ENCODE measurements around the gene SSU72.
"Not testable (repeated sequence)": the region's sequence is repeated elsewhere in the genome, so short reads cannot be mapped to it uniquely, and the experiment has no call there.

Gene SSU72

GRCh38 chr1:1541956-1542765 is 32.5 kb downstream of the SSU72 start:
- no peak for DNase-seq (ENCODE audit: low read depth, low spot score)

DNA sequence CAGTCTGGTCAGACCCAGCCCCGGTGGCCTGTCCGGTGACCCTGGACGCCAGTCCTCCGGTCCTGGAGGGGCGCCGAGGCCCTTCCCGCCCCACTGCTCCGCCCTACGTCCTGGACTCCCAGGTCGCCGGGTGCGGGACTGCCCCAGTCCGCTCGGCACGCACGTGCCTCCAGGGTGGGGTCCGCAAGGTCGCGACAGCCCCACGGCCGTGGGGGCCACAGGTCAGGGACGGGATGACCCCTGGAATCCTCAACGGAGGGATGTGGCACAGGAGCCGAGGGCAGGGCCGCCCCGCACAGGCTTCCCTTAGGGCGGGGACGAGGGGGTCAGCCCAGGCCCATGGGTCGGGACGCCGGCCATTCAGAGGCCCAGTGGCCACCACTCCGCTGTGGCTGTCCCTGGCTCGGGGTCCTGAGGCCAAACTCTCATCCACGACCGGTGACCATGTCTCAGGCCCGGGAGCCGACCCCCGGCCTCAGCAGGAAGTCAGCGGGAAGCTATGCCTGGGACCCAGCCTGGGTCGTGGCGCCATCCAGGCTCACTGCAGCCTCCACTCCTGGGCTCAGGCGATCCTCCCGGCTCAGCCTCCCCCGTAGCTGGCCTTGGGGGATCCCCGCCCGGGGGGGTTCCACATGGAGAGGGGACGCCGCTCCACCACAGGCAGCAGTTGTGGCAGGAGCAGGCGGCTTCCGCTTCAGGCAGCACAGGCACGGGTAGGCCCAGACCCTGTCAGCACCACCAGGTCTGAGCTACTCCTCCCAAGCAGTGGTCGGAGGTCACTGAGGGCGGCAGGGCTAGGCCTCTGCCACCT is 33.6 kb downstream of the SSU72 start:
- DNase-seq (ENCODE audit: low read depth, low spot score) = no peak

- peak; percentile 92 for DNase-seq (ENCODE audit: low read depth, low spot score)
Observed at GRCh38 chr1:1540090-1540817, 34.4 kb downstream of the SSU72 start, which contains the start of gene TMEM240. Gene TMEM240, minus strand, starts transcription at chr1:1540624. Its CDS starts 278 bp downstream, at chr1:1540346.

GRCh38 chr1:1539310-1540089 is 35.2 kb downstream of the SSU72 start:
- peak; percentile 70 for DNase-seq (ENCODE audit: low read depth, low spot score)

DNA sequence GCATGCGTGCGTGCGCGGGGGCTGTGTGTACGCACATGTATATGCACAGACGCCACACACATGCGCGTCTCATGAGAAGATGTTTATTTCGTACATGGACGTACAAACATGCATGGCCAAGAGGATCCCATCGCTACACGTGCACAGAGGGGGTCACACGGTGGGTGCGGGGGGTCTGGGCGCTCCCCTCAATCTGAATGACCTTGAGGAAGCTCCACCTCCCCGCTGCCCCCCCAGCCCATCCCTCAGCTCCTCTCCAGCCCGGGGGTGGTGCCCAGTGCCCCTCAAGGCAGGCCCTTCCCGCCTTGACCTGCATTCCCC is 35.7 kb downstream of the SSU72 start:
- no peak for DNase-seq (ENCODE audit: low read depth, low spot score)

DNA sequence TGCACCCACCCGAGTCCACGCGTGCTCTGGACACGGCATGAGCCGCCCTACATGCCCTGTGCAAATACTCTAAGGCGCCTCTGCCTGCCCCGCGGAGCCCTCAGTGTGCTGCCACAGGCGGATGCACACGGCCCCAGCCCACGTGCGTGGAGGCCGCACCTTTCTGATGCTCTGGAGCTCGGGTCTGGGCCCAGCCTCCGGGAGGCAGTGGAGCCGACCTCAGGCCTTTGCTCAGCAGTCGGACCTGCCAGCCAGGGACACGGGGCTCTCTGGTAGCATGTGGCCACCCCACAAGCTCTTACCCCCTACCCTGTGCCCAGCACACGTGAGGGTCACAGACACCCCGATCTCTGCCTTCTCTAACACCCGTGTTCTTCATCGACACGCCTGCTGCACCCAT is 36.3 kb downstream of the SSU72 start:
- no peak for DNase-seq (ENCODE audit: low read depth, low spot score)

DNA sequence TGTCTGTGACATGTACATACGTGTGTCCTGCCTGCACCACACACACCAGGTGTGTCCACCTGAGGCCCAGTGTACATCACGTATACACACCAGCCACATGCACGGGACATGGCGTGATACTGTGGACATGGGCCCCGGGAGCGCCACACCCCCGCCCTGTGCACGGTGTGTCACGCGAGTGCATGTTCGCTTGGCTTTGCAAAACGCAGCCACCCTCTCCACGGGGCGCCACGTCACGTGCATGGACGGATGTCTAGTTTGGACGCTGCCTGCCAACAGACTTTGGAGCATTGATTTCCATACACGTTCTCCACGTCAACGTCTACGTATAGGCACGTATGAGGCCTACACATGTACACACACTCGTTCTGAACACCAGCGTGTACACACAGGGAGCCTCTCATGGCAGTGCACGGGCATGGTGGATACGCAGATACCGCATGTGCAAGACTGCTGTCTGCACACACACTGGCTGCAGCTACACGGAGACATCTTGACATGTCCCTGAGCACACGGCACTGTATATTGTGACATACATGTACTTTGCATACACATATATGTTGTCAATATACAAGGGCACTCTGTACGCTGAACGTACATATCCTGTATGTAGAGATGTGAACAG is 36.9 kb downstream of the SSU72 start:
- no peak for DNase-seq (ENCODE audit: low read depth, low spot score)

DNA sequence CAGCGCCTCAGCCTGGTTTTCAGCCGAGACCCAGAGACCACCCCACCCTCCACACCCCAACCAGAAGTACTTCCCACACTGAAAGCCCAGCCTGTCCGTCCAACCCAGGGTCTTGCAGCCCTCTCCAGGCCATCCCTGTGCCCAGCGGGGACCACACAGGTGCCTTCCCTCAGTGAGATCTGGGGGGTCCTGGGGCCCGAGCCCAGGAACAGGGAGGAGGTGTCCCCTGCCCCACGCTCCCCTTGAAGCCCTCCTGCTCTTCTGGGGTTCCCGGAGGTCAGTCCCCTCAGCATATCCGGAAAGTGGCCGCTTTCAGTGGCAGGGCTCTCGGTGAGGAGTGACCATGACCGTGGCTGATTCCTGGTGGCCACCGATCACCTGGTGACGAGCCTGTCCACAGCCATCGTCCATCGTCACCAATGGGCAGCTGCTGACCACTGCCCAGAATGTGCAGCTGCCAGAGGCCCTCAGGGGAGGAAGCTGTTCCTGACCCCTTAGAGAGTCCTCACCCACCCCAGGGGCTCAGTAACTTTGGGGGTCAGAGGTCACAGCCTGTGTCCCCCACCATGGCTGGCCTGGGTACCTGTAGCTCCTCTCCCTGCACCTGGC is 37.6 kb downstream of the SSU72 start:
- DNase-seq (ENCODE audit: low read depth, low spot score) = no peak

GRCh38 chr1:1536019-1536937 is 38.4 kb downstream of the SSU72 start:
- no peak for DNase-seq (ENCODE audit: low read depth, low spot score)

GRCh38 chr1:1535201-1536018 is 39.3 kb downstream of the SSU72 start:
- DNase-seq (ENCODE audit: low read depth, low spot score) = no peak

- no peak for DNase-seq (ENCODE audit: low read depth, low spot score)
Observed at GRCh38 chr1:1534401-1535154, 40.1 kb downstream of the SSU72 start.

- not testable (repeated sequence) for DNase-seq (ENCODE audit: low read depth, low spot score)
Observed at GRCh38 chr1:1533894-1534291, 40.8 kb downstream of the SSU72 start.

DNA sequence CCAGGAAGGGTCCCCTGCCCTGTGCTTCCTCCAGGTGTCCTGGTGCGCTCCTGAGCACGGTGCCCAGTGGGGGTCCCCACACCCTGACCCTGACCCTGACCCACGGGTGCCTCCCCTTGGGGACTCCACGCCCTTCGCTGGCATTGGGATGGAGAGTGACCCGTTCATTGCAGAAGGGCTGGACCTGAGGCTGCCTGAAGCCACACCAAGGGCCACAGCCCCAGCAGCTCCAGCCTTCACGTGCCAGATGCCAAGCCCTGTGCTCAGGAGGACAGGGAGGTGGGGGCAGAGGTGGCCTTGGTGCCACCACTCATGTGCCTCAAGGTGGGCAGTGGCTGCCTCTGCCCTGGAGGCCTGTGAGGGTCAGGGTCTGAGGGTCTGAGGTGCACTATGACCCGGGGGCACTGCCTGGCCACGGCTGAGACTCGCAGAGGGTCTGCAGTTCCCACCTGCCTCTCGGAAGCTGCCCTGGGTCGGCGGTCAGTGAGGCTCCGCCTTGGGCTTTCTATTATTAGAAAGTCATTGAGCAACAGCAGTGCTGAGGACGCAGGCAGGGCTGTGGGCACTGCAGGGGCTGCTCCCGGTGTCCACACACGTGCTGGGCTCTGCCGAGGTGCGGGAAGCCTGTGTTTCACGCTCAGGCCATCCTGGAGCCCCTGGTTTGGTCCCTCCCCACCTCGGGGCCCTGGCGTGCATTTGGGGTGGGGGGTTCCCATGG is 41.3 kb downstream of the SSU72 start:
- not testable (repeated sequence) for DNase-seq (ENCODE audit: low read depth, low spot score)

DNA sequence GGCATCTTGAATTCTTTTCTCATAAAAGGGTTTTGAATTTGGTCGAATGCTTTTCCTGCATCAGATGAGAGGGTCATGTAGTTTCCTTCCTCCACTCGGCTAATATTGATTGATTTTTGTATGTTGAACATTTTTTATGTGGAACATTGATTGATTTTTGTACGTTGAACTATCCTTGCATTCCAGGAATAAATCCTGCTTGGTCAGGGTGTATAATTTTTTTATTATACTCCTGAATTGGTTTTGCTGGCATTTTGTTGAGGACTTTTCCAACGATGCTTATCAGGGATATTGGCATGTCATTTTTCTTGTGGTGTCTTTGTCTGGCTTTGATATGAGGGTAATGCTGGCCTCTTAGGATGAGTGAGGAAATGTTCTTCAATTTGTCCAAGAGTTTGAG is 42.7 kb downstream of the SSU72 start:
- DNase-seq (ENCODE audit: low read depth, low spot score) = no peak

GRCh38 chr1:1529936-1530335 is 44.7 kb downstream of the SSU72 start:
- DNase-seq (ENCODE audit: low read depth, low spot score) = no peak

DNA sequence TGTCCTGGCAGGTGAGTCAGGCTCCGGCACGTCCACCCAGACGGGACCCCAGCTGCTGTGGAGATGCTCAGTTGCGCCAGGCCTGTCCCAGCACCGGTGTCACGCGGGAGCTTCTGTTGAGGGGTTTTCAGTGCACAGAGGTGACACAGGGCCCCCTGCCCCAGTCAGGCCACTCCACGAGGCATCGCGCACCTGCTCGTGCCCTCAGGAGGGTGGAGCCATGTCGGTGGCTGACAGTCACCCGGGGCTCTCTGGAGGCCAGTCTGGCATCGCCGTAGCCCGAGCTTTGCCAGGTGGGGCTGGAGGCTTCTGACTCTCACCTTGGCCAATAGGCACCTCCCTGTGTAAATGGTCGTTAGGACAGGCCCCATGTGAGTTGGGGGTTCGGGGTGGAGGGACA is 45.3 kb downstream of the SSU72 start:
- no peak for DNase-seq (ENCODE audit: low read depth, low spot score)

All from astrocyte of the hippocampus (primary cell).